NT2/D1 (cell line): ENCODE results near the gene TMEM179.

ENCODE experiments used
- SUZ12 ChIP-seq: IDR thresholded peaks from 2 replicates; pipeline ENCODE4 v1.6.1; 2011; ENCODE audit not compliant: insufficient read length, insufficient read depth; ENCODE audit errors: extremely low read depth
- YY1 ChIP-seq: IDR thresholded peaks from 2 replicates; pipeline ENCODE4 v1.6.1; 2011; ENCODE audit not compliant: insufficient read length, insufficient read depth
- ZNF274 ChIP-seq: IDR thresholded peaks from 2 replicates; pipeline ENCODE4 v1.6.1; 2011; ENCODE audit warnings: mild to moderate bottlenecking, low read depth, low read length

- no peak for TF ChIP-seq SUZ12
- TF ChIP-seq YY1, result no peak
- no peak for TF ChIP-seq ZNF274
Observed at GRCh38 chr14:104654119-104654518, 49.5 kb upstream of the TMEM179 start.
